HG02759 (cell line): ENCODE data around the gene CYB5B.
"Not testable (repeated sequence)": the region's sequence is repeated elsewhere in the genome, so short reads cannot be mapped to it uniquely, and the experiment has no call there.

Source experiments
- ATAC-seq: cut with Tn5 transposase; IDR thresholded peaks from one replicate; pipeline ENCODE4 v1.9.1; 2021; ENCODE audit warnings: mild to moderate bottlenecking, moderate library complexity; ENCODE audit not compliant: unreplicated experiment

The CYB5B gene

GRCh38 chr16:69408475-69408874, 15.9 kb upstream of the CYB5B start:
- ATAC-seq = no peak

- no peak for ATAC-seq
Measured at GRCh38 chr16:69410219-69410990, 14.0 kb upstream of the CYB5B start.

GRCh38 chr16:69411064-69411985, 13.1 kb upstream of the CYB5B start:
- ATAC-seq = no peak

- no peak for ATAC-seq
Measured at GRCh38 chr16:69412287-69412686, 12.1 kb upstream of the CYB5B start.

GRCh38 chr16:69413045-69413664, 11.3 kb upstream of the CYB5B start:
- ATAC-seq = no peak

- ATAC-seq = no peak
Measured at GRCh38 chr16:69417520-69418199, 6.8 kb upstream of the CYB5B start.

- ATAC-seq = no peak
Measured at GRCh38 chr16:69419956-69420355, 4.5 kb upstream of the CYB5B start.

GRCh38 chr16:69423189-69423588, 1.2 kb upstream of the CYB5B start:
- no peak for ATAC-seq

GRCh38 chr16:69424935-69425784, 741 bp downstream of the CYB5B start:
- no peak for ATAC-seq

- ATAC-seq = no peak
Measured at GRCh38 chr16:69428652-69429051, 4.2 kb downstream of the CYB5B start.

- ATAC-seq = not testable (repeated sequence)
Measured at GRCh38 chr16:69429058-69429640, 4.7 kb downstream of the CYB5B start.

- ATAC-seq = no peak
Measured at GRCh38 chr16:69431948-69432468, 7.6 kb downstream of the CYB5B start.

- ATAC-seq = no peak
Measured at GRCh38 chr16:69434066-69434465, 9.6 kb downstream of the CYB5B start.

GRCh38 chr16:69435977-69436820, 11.8 kb downstream of the CYB5B start:
- ATAC-seq = no peak

GRCh38 chr16:69436896-69437295, 12.5 kb downstream of the CYB5B start:
- ATAC-seq = no peak

- ATAC-seq = no peak
Measured at GRCh38 chr16:69438465-69438864, 14.0 kb downstream of the CYB5B start.

- ATAC-seq = no peak
Measured at GRCh38 chr16:69440250-69440649, 15.8 kb downstream of the CYB5B start.

- ATAC-seq = not testable (repeated sequence)
Measured at GRCh38 chr16:69441030-69441429, 16.6 kb downstream of the CYB5B start.
